GM06990 (cell line): Measurements from ENCODE around the gene KPNA4.
"Not testable (repeated sequence)": the region's sequence is repeated elsewhere in the genome, so short reads cannot be mapped to it uniquely, and the experiment has no call there.

Source experiments
- DNase-seq: peaks from one replicate; pipeline ENCODE4 v3.0.0-alpha.2; 2011; ENCODE audit not compliant: insufficient read length; ENCODE audit errors: extremely low read depth
- H3K27me3 ChIP-seq: replicated peaks from 2 replicates; pipeline ENCODE4 v1.6.0; 2011; ENCODE audit warnings: low read length; ENCODE audit not compliant: control insufficient read depth, insufficient read depth
- H3K36me3 ChIP-seq: 2 replicates; pipeline ENCODE4 v1.5.1; 2011; ENCODE audit warnings: low read length; ENCODE audit not compliant: control insufficient read depth, insufficient read depth
- H3K4me3 ChIP-seq: replicated peaks from 2 replicates; pipeline ENCODE4 v1.5.1; 2011; ENCODE audit warnings: low read depth, mild to moderate bottlenecking, control low read depth, low read length
- TF ChIP-seq, protein P1 (sequence below): IDR thresholded peaks from 2 replicates; pipeline ENCODE4 v1.5.1; 2011; ENCODE audit warnings: low read length, control low read depth, mild to moderate bottlenecking, inconsistent platforms; ENCODE audit not compliant: insufficient read depth, poor library complexity, severe bottlenecking

KPNA4 gene

DNA sequence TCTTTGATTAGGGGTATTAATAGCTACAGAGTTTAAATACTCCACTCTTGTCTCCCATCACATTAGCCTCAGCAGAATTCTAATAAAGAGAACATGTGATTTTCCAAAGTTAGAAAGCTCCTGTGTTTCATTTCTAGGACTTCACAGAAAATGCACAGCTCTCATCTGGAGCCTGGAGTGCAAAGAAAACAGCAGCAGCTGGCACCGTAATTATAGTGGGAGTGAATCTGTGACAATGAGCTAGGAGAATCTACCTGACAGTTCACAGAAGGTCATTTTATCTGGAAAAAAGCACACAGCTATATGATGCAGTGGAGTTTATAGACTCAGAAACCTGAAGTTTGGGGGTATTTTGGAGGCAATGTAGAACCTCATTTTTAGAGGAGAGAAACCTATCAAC lies 110.4 kb downstream of the KPNA4 start:
- no peak for DNase-seq
- no peaks in the 10 kb centered on the region for H3K27me3 ChIP-seq
- H3K36me3 ChIP-seq: no peaks in the 10 kb centered on the region
- H3K4me3 ChIP-seq: no peak overlapping the region
- TF ChIP-seq, protein P1, sequence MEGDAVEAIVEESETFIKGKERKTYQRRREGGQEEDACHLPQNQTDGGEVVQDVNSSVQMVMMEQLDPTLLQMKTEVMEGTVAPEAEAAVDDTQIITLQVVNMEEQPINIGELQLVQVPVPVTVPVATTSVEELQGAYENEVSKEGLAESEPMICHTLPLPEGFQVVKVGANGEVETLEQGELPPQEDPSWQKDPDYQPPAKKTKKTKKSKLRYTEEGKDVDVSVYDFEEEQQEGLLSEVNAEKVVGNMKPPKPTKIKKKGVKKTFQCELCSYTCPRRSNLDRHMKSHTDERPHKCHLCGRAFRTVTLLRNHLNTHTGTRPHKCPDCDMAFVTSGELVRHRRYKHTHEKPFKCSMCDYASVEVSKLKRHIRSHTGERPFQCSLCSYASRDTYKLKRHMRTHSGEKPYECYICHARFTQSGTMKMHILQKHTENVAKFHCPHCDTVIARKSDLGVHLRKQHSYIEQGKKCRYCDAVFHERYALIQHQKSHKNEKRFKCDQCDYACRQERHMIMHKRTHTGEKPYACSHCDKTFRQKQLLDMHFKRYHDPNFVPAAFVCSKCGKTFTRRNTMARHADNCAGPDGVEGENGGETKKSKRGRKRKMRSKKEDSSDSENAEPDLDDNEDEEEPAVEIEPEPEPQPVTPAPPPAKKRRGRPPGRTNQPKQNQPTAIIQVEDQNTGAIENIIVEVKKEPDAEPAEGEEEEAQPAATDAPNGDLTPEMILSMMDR: no peak

DNA sequence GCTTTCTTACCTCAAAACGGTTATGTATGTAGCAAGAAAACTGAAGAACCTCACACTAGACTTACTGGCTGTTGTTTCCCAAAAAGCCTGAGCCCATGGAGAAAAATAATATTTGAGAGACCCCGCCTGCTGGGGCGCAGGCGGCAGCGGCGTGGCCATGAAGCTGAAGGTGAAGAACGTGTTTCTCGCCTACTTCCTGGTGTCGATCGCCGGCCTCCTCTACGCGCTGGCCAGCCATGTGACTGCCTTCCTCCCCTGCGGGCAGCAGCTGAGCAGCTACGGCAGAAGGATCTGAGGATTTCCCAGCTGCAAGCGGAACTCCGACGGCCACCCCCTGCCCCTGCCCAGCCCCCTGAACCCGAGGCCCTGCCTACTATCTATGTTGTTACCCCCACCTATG lies 113.1 kb downstream of the KPNA4 start:
- not testable (repeated sequence) for DNase-seq, H3K4me3 ChIP-seq, H3K36me3 ChIP-seq, H3K27me3 ChIP-seq

DNA sequence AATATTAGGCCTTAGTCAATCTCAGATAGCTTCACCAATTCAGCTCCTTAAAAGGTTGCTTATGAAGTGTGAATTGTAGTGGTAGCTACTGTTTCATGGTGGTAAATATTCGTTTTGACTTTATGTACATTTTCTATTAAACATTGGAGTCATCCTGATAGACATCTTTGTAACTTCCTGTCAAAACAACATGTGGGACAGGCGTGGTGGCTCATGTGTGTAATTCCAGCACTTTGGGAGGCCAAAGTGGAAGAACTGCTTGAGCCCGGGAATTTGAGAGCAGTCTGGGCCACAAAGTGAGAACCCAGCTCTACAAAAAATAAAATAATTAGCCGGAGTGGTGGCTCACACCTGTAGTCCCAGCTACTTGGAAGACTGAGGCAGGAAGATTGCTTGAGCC lies 113.8 kb downstream of the KPNA4 start:
- DNase-seq: no peak
- TF ChIP-seq, protein P1: no peak
- no peak overlapping the region for H3K4me3 ChIP-seq
- H3K27me3 ChIP-seq: no peaks in the 10 kb centered on the region
- H3K36me3 ChIP-seq: peaks cover under 1% of the 10 kb centered on the region

DNA sequence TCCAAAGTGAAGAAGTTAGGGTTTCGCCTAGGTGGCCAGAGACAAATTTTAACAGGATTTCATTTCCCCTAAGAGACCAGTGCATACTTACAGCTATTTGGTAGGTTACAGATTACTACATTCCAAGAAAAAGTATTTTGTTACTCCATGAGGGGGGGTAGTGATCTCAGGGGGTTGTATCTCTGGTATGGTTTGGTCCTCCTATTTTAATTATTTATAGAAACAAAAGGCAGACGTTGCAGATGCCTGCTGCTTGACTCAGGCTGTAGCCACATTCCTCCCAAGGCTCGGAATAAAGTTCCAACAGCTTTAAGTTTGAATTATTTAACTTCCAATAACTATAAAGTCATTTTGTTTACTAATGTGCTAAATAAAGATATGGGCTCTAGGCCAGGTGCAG lies 114.5 kb downstream of the KPNA4 start:
- DNase-seq: no peak
- Histone ChIP-seq H3K27me3 (no peaks in the 10 kb centered on the region), H3K36me3 (peaks cover 3% of the 10 kb centered on the region), H3K4me3 (peak overlapping the region; percentile 94)
- TF ChIP-seq, protein P1: no peak

DNA sequence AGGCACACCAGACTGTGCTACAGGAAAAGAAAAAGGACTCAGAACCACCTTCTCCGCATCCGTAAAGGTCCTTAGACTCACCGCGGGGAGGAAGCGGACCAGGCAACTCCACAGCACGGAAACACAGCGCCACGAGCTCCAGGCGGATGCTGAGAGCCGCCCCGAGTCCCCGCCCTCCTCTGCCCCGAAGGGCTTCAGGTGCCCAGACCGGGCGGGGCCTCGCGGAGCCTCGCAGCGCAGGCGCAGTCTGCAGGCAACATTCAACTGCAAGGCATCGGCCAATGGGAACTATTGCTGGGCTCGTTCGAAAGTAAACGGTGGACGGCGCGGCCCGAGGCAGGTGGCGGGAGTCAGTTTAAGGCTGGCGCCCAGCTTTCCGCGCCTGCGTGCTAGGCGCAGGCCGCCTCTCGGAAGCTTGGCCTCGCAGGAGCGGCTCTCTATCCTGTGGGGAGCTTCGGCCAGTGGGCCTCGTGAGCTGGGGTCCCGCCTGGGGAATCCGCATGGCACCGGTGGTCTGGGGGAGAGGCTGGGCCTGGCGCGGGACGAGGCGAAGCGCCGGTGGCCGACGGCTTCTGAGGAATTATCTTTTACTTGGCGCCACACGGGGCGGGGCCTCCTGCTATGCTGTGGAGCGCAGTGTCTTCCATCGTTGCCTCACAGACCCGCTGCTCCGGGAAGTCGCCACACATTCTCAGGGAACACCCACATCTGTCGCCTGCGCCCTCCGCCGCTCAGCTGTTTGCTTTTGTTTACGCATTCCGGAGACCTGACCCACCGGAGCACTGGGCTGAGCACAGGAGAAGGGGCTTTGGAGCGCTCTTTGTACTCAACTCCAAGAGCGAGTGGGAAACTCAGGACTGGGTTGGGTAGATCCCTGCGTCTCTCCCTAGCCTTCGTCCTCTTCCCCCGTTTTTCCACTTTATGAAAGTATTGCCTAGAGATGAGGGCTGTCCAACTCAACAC lies 115.5 kb downstream of the KPNA4 start, which contains the start of gene TRIM59:
TSS of gene TRIM59 (minus strand) at position 151 of the 963 bp plus-strand sequence. CDS start 10,603 bp downstream, outside the sequence.
- TF ChIP-seq, protein P1: no peak
- Histone ChIP-seq H3K4me3 (peak within 1 kb of the TSS; percentile 94), H3K36me3 (peaks cover 3% of the 10 kb centered on the region), H3K27me3 (no peaks in the 10 kb centered on the region)
- DNase-seq: peak; percentile 99

DNA sequence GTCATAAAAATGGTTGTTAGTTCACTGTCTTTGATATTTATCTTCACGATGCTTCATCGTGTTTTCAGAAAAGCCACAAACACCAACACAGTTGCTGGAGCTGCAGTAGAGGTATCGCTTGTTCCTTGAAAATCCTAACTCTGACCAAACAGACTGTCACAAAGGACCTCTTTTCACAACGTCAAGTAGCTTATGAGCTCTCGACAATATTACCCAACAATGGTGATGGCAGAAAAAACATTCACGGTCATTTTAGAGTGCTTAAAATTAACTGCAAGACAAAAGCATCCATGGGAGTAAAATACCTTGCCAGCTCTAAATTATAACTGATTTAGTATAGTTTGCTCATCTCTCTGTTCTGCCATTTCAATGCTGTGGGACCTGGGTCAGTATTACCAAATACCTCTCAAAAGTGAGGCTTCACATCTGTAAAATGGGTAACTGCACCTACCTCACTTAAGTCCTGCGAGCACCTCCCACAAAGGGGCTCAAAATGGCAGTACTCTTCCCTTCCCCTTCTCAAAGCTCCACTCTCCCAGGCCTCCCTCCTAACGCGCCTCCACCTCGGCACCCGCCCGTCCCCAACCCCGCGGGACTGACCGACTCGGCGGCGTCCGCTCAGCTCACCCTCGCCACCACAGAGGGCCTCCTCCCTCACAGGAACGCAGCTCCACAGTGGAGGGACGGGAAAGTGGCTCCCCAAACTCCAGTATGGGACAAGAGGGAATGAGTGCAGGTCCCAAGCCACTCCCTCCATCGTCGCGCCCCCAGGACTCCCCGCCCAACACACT lies 116.3 kb downstream of the KPNA4 start:
- peak overlapping the region; percentile 94 for H3K4me3 ChIP-seq
- TF ChIP-seq, protein P1: no peak
- DNase-seq: no peak
- H3K27me3 ChIP-seq: no peaks in the 10 kb centered on the region
- peaks cover 3% of the 10 kb centered on the region for H3K36me3 ChIP-seq
